Endodermal cell (in vitro differentiated cells): Measurements from ENCODE around the gene RAPGEF1. TPM values are rescaled to one million over a fixed set of nuclear protein-coding genes. Genes with fewer than 3 reads are reported as not detected.

ENCODE experiments used
- DNase-seq: peaks from one replicate; pipeline ENCODE4 v3.0.0-alpha.2; 2017
- H3K27ac ChIP-seq: 2 replicates; pipeline ENCODE4 v1.5.1; 2013; ENCODE audit warnings: mild to moderate bottlenecking, low read depth, low read length, moderate library complexity
- H3K27me3 ChIP-seq: 2 replicates; pipeline ENCODE4 v1.6.1; 2013; ENCODE audit warnings: mild to moderate bottlenecking, low read length, moderate library complexity; ENCODE audit not compliant: insufficient read depth, control insufficient read depth, poor library complexity, severe bottlenecking
- H3K36me3 ChIP-seq: 2 replicates; pipeline ENCODE4 v1.7.0; 2013; ENCODE audit warnings: mild to moderate bottlenecking, low read length, moderate library complexity; ENCODE audit not compliant: control insufficient read depth, insufficient read depth
- H3K4me1 ChIP-seq: one replicate; pipeline ENCODE4 v1.7.0; 2013; ENCODE audit warnings: low read length; ENCODE audit not compliant: control insufficient read depth, insufficient read depth
- H3K4me3 ChIP-seq: 2 replicates; pipeline ENCODE4 v1.5.1; 2013; ENCODE audit warnings: mild to moderate bottlenecking, low read length, moderate library complexity
- H3K9ac ChIP-seq: 2 replicates; pipeline ENCODE4 v1.6.1; 2013; ENCODE audit warnings: mild to moderate bottlenecking, low read length, moderate library complexity; ENCODE audit not compliant: poor library complexity, severe bottlenecking; ENCODE audit errors: extremely low read depth
- H3K9me3 ChIP-seq: 2 replicates; pipeline ENCODE4 v1.6.1; 2013; ENCODE audit warnings: mild to moderate bottlenecking, low read length, moderate library complexity; ENCODE audit not compliant: control insufficient read depth
- H3K27ac Mint-ChIP-seq: 2 replicates; pipeline ENCODE4 v1.8.0; 2020; ENCODE audit warnings: mixed read lengths
- H3K27me3 Mint-ChIP-seq: 2 replicates; pipeline ENCODE4 v1.8.0; 2021; ENCODE audit warnings: mild to moderate bottlenecking, mixed read lengths; ENCODE audit not compliant: insufficient read depth
- H3K36me3 Mint-ChIP-seq: 2 replicates; pipeline ENCODE4 v1.8.0; 2020; ENCODE audit warnings: low read depth, mixed read lengths
- H3K4me1 Mint-ChIP-seq: 2 replicates; pipeline ENCODE4 v1.8.0; 2020; ENCODE audit warnings: mixed read lengths
- H3K4me3 Mint-ChIP-seq: 2 replicates; pipeline ENCODE4 v1.8.0; 2020; ENCODE audit warnings: mild to moderate bottlenecking, moderate library complexity, mixed read lengths
- H3K9me3 Mint-ChIP-seq: 2 replicates; pipeline ENCODE4 v1.8.0; 2020; ENCODE audit warnings: mild to moderate bottlenecking, mixed read lengths
- CTCF ChIP-seq: fragments of 200-600 bp; sonication (generic); conservative IDR thresholded peaks from 2 replicates; pipeline ENCODE4 v1.5.0; 2021; ENCODE audit warnings: antibody characterized with exemption, mild to moderate bottlenecking
- WGBS, 2 experiments: methylation state at CpG; one replicate each; pipeline versions ENCODE4 v1.1.5 to v1.1.7; 2013; ENCODE audit warnings: missing lambda C conversion rate in 2 of 2, mixed read lengths in 1 of 2; ENCODE audit not compliant: insufficient coverage in 1 of 2, insufficient read length in 1 of 2; 5-methylcytosine and 5-hydroxymethylcytosine counted together
- total RNA-seq, 2 donors: library from RNA; stranded (reverse); fragmentation: NEBNext Ultra II Directional in 1 of 2; extraction: Animal tissue kit (Norgen Biotek cat#: 25700) in 1 of 2; gene quantifications; 2 replicates in 1 of 2; 3 replicates in 1 of 2; pipeline ENCODE4 v1.2.1, GENCODE V29; 2021

RAPGEF1 gene
- total RNA-seq, 2 donors from 2014 or later = 63.4 to 85.5 TPM

- Histone ChIP-seq H3K9me3 (no peaks in the 10 kb centered on the region), H3K27me3 (no peaks in the 10 kb centered on the region), H3K36me3 (no peaks in the 10 kb centered on the region), H3K4me3 (no peak overlapping the region), H3K9ac (no peak overlapping the region), H3K4me1 (no peaks in the 10 kb centered on the region), H3K27ac (no peak overlapping the region)
- Mint-ChIP-seq H3K9me3 (no peaks in the 10 kb centered on the region), H3K27ac (no peak overlapping the region), H3K27me3 (no peaks in the 10 kb centered on the region), H3K36me3 (no peaks in the 10 kb centered on the region), H3K4me1 (no peaks in the 10 kb centered on the region), H3K4me3 (no peak overlapping the region)
- 87 to 89% methylated on average over 1 to 2 of the region's 2 CpGs for WGBS, 2 experiments
- DNase-seq = no peak
- no peak for TF ChIP-seq CTCF
Observed at GRCh38 chr9:131764568-131764967, 24.7 kb upstream of the RAPGEF1 start.

GRCh38 chr9:131762356-131762932 lies 22.6 kb upstream of the RAPGEF1 start:
- Histone ChIP-seq H3K27ac (no peak overlapping the region), H3K36me3 (no peaks in the 10 kb centered on the region), H3K4me1 (no peaks in the 10 kb centered on the region), H3K9ac (no peak overlapping the region), H3K4me3 (no peak overlapping the region), H3K27me3 (no peaks in the 10 kb centered on the region), H3K9me3 (no peaks in the 10 kb centered on the region)
- Mint-ChIP-seq H3K4me3 (no peak overlapping the region), H3K4me1 (no peaks in the 10 kb centered on the region), H3K27me3 (peaks cover 4% of the 10 kb centered on the region), H3K27ac (no peak overlapping the region), H3K36me3 (no peaks in the 10 kb centered on the region), H3K9me3 (no peaks in the 10 kb centered on the region)
- 17 to 20% methylated on average over 14 to 38 of the region's 38 CpGs for WGBS, 2 experiments
- DNase-seq = peak; percentile 96
- TF ChIP-seq CTCF = peak; percentile 98

GRCh38 chr9:131759017-131759647 lies 19.3 kb upstream of the RAPGEF1 start:
- Histone ChIP-seq H3K27me3 (no peaks in the 10 kb centered on the region), H3K36me3 (no peaks in the 10 kb centered on the region), H3K4me3 (no peak overlapping the region), H3K9me3 (no peaks in the 10 kb centered on the region), H3K9ac (no peak overlapping the region), H3K27ac (no peak overlapping the region), H3K4me1 (no peaks in the 10 kb centered on the region)
- Mint-ChIP-seq H3K36me3 (no peaks in the 10 kb centered on the region), H3K27me3 (peaks cover 4% of the 10 kb centered on the region), H3K9me3 (no peaks in the 10 kb centered on the region), H3K4me3 (no peak overlapping the region), H3K27ac (no peak overlapping the region), H3K4me1 (peaks cover 3% of the 10 kb centered on the region)
- 82 to 100% methylated on average over 3 to 4 of the region's 4 CpGs for WGBS, 2 experiments
- DNase-seq = no peak
- no peak for TF ChIP-seq CTCF
